Measurements from ENCODE around the gene PCBP3. TPM values are rescaled to one million over a fixed set of nuclear protein-coding genes. Genes with fewer than 3 reads are reported as not detected.

Gene PCBP3
- total RNA-seq, 6 experiments from 2014 or later = not detected

DNA sequence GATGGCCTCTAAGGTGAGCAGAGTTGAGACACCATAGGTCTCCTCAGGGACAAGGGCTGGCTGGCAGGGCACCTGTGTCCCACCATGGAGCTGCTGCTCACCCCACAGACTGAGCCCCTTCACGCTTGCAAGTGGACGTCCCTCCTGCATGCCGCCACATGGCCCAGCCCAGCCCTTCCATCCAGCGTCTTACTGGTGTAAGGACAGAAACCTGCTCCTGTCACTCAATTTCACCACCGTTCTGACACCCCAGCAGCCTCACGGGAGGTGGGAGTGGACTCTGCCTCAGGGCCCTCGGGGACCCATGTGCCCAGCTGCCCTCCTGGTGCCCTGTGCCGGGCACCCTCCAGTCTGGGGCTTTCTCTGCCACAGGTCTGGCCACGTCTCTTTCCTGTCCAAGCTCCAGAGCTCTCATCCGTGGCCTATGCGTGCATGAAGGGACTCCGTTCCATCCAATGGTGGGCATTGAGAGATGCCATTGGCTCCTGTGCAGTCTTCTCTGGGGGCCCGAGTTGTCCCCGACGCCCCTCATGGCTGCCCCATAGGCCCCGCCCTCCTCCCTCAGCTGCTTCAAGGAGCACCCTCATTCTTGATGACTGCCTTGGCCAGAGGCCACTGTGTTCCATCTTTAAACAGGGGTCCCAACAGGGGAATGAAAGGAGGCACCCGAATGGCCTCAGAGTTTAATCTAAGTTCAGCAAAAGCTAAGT lies 295.4 kb downstream of the PCBP3 start:
- Mint-ChIP-seq H3K4me3 (no peak overlapping the region), H3K27me3 (ENCODE audit: insufficient read depth) (peaks cover 37% of the 10 kb centered on the region), H3K4me1 (ENCODE audit: low read depth) (no peaks in the 10 kb centered on the region), H3K9me3 (no peaks in the 10 kb centered on the region), H3K27ac (no peak overlapping the region), H3K36me3 (ENCODE audit: low read depth) (no peaks in the 10 kb centered on the region)
- no peak for DNase-seq
- TF ChIP-seq, protein P1, sequence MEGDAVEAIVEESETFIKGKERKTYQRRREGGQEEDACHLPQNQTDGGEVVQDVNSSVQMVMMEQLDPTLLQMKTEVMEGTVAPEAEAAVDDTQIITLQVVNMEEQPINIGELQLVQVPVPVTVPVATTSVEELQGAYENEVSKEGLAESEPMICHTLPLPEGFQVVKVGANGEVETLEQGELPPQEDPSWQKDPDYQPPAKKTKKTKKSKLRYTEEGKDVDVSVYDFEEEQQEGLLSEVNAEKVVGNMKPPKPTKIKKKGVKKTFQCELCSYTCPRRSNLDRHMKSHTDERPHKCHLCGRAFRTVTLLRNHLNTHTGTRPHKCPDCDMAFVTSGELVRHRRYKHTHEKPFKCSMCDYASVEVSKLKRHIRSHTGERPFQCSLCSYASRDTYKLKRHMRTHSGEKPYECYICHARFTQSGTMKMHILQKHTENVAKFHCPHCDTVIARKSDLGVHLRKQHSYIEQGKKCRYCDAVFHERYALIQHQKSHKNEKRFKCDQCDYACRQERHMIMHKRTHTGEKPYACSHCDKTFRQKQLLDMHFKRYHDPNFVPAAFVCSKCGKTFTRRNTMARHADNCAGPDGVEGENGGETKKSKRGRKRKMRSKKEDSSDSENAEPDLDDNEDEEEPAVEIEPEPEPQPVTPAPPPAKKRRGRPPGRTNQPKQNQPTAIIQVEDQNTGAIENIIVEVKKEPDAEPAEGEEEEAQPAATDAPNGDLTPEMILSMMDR (IDR thresholded peaks at IDR 0.05) = no peak

DNA sequence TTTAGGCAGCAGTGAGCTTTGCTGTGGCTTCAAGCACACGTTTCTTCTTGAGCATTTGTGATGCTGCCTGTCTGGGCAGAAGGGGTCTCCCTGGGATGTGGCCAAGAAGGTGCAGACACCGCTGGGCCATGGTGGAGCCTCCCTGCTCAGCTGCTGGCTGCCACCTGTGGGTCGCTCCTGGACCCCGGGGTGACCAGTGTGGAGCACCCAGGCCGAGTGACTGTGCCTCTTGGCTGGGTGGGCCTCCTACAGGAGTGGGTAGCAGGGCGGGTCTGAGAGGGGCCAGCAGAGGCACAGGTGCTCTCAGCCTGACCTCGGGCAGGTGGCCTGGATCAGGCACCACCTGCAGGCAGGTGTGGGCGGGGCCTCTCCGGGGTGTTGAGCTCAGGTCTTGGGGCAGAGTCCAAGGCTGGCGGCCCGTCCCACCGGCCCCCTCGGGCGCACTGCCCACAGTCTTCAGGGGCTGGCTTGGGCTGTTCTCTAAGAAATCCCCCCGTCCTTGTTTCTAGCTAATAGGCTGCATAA lies 296.1 kb downstream of the PCBP3 start:
- no peak for DNase-seq
- Mint-ChIP-seq H3K27ac (no peak overlapping the region), H3K36me3 (ENCODE audit: low read depth) (no peaks in the 10 kb centered on the region), H3K4me3 (no peak overlapping the region), H3K27me3 (ENCODE audit: insufficient read depth) (peaks cover 32% of the 10 kb centered on the region), H3K9me3 (no peaks in the 10 kb centered on the region), H3K4me1 (ENCODE audit: low read depth) (no peaks in the 10 kb centered on the region)
- TF ChIP-seq, protein P1 (IDR thresholded peaks at IDR 0.05) = no peak

DNA sequence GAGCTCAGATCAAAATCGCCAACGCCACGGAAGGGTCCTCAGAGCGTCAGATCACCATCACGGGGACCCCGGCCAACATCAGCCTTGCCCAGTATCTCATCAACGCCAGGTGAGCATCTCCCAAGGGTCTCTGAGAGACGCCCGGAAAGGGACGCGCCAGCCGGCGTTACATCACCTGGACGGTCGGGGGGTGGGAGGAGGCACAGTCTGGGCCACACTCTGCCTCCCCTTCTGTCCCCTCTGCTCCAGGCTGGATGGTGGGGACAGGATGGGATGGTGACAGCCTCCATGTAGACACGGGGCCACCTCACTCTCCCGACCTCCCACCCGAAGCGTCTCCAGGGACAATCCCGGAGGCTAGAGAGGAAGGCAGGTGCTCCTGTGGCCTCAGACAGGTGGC lies 296.6 kb downstream of the PCBP3 start:
- H3K36me3 Mint-ChIP-seq (ENCODE audit: low read depth) = no peaks in the 10 kb centered on the region
- H3K4me3 Mint-ChIP-seq = no peak overlapping the region
- H3K27me3 Mint-ChIP-seq (ENCODE audit: insufficient read depth) = peaks cover 28% of the 10 kb centered on the region
- no peaks in the 10 kb centered on the region for H3K9me3 Mint-ChIP-seq
- TF ChIP-seq, protein P1 (IDR thresholded peaks at IDR 0.05) = no peak
- H3K4me1 Mint-ChIP-seq (ENCODE audit: low read depth) = no peaks in the 10 kb centered on the region
- H3K27ac Mint-ChIP-seq = no peak overlapping the region
- DNase-seq = no peak

DNA sequence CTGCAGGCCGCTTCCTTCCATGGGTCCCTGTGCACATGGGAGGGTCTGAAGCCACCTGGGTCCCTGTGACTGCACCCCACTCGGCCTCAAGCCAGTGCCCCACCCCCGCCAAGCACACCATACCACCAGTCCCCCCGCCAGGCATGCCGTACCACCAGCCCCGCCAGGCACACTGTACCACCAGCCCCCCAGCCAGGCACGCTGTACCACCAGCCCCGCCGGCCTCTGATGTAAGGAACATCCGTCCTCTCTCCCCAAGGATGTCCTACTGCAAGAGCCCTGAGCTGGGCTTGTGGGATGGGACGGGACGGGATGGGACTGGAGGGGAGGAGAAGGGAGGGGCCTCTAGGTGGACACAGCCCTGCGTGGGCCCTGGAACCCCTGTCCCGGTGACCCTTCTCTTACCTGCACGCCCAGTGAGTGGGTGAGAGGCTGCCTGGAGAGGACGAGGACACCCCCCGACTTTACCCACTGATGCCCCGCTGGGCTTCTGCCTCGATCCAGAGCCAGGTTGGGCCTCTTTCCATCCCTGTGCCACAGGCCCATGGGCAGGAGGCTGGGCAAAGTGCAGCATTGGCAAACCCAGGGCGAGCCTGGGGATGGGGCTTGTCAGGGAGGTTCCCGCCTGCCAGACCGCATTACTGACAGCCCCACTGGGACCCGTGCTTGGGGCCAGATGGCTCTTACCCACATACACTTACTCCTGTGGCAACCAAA lies 297.3 kb downstream of the PCBP3 start:
- Mint-ChIP-seq H3K27ac (no peak overlapping the region), H3K36me3 (ENCODE audit: low read depth) (no peaks in the 10 kb centered on the region)

DNA sequence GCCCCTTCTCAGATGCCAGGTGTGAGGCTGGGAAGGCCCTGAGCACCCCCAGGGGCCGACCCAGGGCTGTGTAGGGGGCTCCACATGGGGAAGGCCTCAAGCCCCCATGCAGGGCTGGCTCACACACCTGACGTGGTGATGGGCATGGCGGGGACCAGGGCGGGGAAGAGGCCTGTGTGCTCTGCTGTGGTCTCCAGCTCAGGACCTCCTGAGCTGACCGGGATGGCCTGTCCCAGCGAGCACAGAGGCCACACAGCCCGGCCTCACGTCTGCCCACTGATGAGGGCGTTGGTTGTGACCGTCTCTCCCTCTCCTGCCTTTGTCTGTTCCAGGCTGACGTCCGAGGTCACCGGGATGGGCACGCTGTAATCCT lies 297.8 kb downstream of the PCBP3 start:
- Mint-ChIP-seq H3K27me3 (ENCODE audit: insufficient read depth) (peaks cover 26% of the 10 kb centered on the region), H3K4me1 (ENCODE audit: low read depth) (no peaks in the 10 kb centered on the region), H3K4me3 (no peak overlapping the region), H3K27ac (no peak overlapping the region), H3K9me3 (no peaks in the 10 kb centered on the region), H3K36me3 (ENCODE audit: low read depth) (no peaks in the 10 kb centered on the region)
- DNase-seq = no peak
- TF ChIP-seq, protein P1 (IDR thresholded peaks at IDR 0.05) = no peak

More for the DNA sequence above, 297.3 kb downstream of the PCBP3 start:
- H3K9me3 Mint-ChIP-seq = no peaks in the 10 kb centered on the region
- H3K27me3 Mint-ChIP-seq (ENCODE audit: insufficient read depth) = peaks cover 23% of the 10 kb centered on the region
- H3K4me1 Mint-ChIP-seq (ENCODE audit: low read depth) = no peaks in the 10 kb centered on the region
- TF ChIP-seq, protein P1 (IDR thresholded peaks at IDR 0.05) = no peak
- H3K4me3 Mint-ChIP-seq = no peak overlapping the region
- DNase-seq = no peak

Data from HFFc6 (cell line).